Bronchial smooth muscle cell (primary cell): Measurements from ENCODE around the gene ZNF738. TPM values are rescaled to one million over a fixed set of nuclear protein-coding genes. Genes with fewer than 3 reads are reported as not detected.

Experiments used
- total RNA-seq: library from RNA; depleted of rRNA; stranded (reverse); fragments of >200 nt; gene quantifications from 2 replicates; pipeline ENCODE4 v1.2.1, GENCODE V29; 2014

Gene ZNF738
- 1.2 and 3.0 TPM in 2 replicates for total RNA-seq

DNA sequence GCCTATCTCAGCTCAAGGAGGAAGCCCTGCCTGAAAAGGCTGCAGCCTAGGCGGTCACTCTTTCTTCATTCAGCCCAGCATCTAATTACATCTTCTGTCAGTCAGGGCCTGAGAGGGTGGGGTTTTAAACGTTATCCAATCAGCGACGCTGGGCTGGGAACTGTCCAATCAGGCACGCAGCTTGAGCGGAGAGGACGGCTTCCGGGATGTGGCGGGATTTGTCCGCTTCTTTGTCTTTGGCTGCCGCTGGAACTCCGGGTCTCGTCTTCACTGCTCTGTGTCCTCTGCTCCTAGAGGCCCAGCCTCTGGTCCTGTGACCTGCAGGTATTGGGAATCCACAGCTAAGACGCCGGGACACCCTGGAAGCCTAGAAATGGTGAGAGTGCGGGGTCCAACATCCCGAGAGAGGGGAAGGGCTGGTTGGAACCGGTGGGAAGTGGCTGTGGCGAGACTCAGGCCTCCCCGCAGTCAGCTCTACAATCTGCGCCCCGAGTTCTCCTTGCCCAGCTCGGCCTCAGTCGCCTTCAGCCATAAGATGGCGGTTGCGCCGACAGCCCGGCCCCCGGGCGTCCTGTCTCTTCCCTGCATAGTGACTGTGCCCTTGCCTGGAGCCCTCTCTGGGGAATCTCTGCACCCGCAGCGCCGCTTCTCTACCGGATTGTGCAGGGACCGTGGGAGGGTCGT, at the start of gene ZNF738:
Gene ZNF738 (plus strand): TSS at position 233 of the 684 bp plus-strand sequence. CDS start 141 bp downstream, at position 374.

DNA sequence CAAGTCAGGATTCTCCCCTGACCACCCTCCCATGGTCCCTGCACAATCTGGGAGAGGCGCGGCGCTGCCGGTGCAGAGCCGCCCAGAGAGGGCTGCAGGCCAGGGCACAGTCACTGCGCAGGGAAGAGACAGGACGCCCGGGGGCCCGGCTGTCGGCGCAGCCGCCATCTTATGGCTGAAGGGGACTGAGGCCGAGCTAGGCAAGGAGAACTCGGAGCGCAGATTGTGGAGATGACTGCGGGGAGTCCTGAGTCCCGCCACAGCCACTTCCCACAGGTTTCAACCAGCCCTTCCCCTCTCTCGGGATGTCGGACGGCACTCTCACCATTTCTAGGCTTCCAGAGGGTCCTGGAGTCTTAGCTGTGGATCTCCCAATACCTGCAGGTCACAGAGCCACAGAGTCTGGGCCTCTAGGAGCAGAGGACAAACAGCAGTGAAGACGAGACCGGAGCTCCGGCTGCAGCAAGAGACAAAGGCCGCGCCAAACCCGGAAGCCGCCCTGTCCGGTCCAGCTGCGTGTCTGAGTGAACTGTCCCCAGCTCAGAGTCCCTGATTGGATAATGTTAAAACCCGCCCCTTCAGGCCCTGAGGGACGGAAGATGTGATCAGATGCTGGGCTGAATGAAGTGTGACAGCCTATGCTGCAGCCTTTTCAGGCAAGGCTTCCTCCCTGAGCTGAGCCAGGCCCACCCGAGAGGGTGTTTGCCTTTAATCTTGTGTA, 29.8 kb upstream of the ZNF738 start, which contains the start of gene ZNF708:
Gene ZNF708 (minus strand): TSS at position 526 of the 721 bp plus-strand sequence. CDS start 198 bp downstream, at position 328.

DNA sequence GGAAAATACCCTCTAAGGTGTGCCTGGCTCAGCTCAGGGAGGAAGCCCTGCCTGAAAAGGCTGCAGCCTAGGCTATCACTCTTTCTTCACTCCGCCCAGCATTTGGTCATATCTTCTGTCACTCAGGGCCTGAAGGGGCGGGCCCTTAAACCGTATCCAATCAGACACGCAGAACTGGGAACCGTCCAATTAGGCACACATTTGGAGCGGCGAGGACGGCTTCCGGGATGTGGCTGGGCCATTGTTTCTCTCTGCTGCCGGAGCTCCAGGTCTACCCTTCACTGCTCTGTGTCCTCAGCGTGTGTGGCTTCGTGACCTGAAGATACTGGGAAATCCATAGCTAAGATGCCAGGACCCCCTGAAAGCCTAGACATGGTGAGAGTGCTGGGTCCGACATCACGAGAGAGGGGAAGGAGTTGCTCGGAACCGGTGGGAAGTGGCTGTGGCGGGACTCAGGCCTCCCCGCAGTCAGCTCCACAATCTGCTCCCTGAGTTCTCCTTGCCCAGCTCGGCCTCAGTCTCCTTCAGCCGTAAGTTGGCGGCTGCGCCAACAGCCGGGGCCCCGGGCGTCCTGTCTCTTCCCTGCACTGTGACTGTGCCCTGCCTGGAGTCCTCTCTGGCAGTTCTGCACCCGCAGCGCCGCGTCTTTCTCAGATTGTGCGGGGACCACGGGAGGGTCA, 38.2 kb downstream of the ZNF738 start, which contains the start of gene ZNF493:
Gene ZNF493 (plus strand): TSS at position 241 of the 680 bp plus-strand sequence. CDS start 105 bp downstream, at position 346.

Other genes with a start within 250 kb of the ZNF738 start
- gene ZNF431, start 217.0 kb upstream of the ZNF738 start, total RNA-seq, result 2.5 and 4.4 TPM in 2 replicates
- 3.7 and 4.6 TPM in 2 replicates for gene ZNF708, start 29.6 kb upstream of the ZNF738 start, total RNA-seq
- 31.7 and 36.8 TPM in 2 replicates for gene ZNF493, start 38.1 kb downstream of the ZNF738 start, total RNA-seq
- 4.6 and 4.7 TPM in 2 replicates for gene ZNF429, start 146.6 kb downstream of the ZNF738 start, total RNA-seq